ENCODE measurements around the gene SYNGAP1.

SYNGAP1 gene

DNA sequence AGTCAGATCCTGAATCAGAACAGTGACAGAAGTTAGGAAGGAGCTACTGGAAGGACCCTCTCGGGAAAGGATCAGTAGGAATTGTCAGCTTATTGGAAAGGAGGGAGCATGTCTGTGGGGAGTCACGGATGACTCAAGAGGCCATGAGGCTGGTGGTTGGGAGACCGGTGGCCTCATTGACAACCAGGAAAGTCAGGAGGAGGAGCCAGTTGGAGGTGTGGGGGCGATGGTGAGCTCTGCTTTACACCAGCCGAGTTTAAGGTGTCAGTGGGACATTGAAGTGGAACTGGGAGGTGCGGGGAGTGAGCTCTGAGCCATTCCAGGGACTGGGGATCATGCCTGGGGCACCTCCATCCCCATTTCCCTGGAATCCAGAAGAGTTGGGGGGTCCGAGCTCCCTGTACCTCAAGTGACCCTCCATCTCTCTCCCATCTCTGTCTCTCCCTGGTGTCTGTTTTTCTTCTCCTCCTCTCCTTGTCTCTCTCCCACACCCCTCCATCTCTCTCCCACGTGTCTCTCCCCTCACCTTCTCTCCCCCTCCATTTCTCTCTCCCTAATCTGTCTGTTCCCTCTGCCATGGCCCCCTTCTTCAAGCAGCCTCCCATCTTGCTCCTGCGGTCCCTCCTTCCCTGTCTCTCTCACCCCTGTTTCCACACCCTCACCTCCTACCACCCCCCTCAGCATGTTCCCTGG lies 20.2 kb downstream of the SYNGAP1 start:
- H3K4me2 ChIP-seq (ENCODE audit: low read length), result no peak overlapping the region
- no peaks in the 10 kb centered on the region for H4K20me1 ChIP-seq (ENCODE audit: insufficient read depth, low read length)
- no peak overlapping the region for H3K4me3 ChIP-seq (ENCODE audit: low read length)
- TF ChIP-seq EZH2phosphoT487 (IDR thresholded peaks at IDR 0.05; ENCODE audit: low read depth), result no peak
- TF ChIP-seq, protein P1, sequence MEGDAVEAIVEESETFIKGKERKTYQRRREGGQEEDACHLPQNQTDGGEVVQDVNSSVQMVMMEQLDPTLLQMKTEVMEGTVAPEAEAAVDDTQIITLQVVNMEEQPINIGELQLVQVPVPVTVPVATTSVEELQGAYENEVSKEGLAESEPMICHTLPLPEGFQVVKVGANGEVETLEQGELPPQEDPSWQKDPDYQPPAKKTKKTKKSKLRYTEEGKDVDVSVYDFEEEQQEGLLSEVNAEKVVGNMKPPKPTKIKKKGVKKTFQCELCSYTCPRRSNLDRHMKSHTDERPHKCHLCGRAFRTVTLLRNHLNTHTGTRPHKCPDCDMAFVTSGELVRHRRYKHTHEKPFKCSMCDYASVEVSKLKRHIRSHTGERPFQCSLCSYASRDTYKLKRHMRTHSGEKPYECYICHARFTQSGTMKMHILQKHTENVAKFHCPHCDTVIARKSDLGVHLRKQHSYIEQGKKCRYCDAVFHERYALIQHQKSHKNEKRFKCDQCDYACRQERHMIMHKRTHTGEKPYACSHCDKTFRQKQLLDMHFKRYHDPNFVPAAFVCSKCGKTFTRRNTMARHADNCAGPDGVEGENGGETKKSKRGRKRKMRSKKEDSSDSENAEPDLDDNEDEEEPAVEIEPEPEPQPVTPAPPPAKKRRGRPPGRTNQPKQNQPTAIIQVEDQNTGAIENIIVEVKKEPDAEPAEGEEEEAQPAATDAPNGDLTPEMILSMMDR (IDR thresholded peaks at IDR 0.05; ENCODE audit: low read depth, low read length), result no peak
- H3K36me3 ChIP-seq (replicated peaks; ENCODE audit: low read depth, low read length), result no peaks in the 10 kb centered on the region
- no peak overlapping the region for H3K9ac ChIP-seq (ENCODE audit: low read length)
- no peaks in the 10 kb centered on the region for H3K9me3 ChIP-seq (ENCODE audit: insufficient read depth, low read length)
- H3K79me2 ChIP-seq (ENCODE audit: low read length), result no peaks in the 10 kb centered on the region
- H3K4me1 ChIP-seq (ENCODE audit: low read length), result no peaks in the 10 kb centered on the region
- H3K27ac ChIP-seq (ENCODE audit: low read length), result no peak overlapping the region
- H2AFZ ChIP-seq (ENCODE audit: low read depth, low read length), result no peak overlapping the region
- no peaks in the 10 kb centered on the region for H3K27me3 ChIP-seq (ENCODE audit: low read depth, low read length)

GRCh38 chr6:33440649-33441309 lies 20.9 kb downstream of the SYNGAP1 start:
- H2AFZ ChIP-seq (ENCODE audit: low read depth, low read length), result no peak overlapping the region
- no peaks in the 10 kb centered on the region for H3K9me3 ChIP-seq (ENCODE audit: insufficient read depth, low read length)
- no peak overlapping the region for H3K27ac ChIP-seq (ENCODE audit: low read length)
- H3K27me3 ChIP-seq (ENCODE audit: low read depth, low read length), result no peaks in the 10 kb centered on the region
- H3K4me1 ChIP-seq (ENCODE audit: low read length), result no peaks in the 10 kb centered on the region
- no peak overlapping the region for H3K4me3 ChIP-seq (ENCODE audit: low read length)
- H4K20me1 ChIP-seq (ENCODE audit: insufficient read depth, low read length), result no peaks in the 10 kb centered on the region
- H3K4me2 ChIP-seq (ENCODE audit: low read length), result no peak overlapping the region
- TF ChIP-seq, protein P1 (IDR thresholded peaks at IDR 0.05; ENCODE audit: low read depth, low read length), result no peak
- no peak for TF ChIP-seq EZH2phosphoT487 (IDR thresholded peaks at IDR 0.05; ENCODE audit: low read depth)
- H3K36me3 ChIP-seq (replicated peaks; ENCODE audit: low read depth, low read length), result no peaks in the 10 kb centered on the region
- no peaks in the 10 kb centered on the region for H3K79me2 ChIP-seq (ENCODE audit: low read length)
- H3K9ac ChIP-seq (ENCODE audit: low read length), result no peak overlapping the region

DNA sequence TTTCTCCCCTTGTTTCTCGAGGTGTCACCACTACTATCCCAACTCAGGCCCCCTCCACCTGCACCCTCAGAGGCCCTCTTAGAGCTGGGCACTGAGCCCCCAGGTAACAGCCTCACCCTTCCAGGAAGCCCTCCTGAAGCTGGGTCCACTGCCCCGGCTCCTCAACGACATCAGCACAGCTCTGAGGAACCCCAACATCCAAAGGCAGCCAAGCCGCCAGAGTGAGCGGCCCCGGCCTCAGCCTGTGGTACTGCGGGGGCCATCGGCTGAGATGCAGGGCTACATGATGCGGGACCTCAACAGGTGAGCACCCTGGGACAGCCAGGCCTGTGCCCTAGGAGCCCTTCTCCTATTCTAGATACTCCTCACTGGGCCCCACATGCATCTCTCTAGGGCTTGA lies 21.6 kb downstream of the SYNGAP1 start:
- no peak for TF ChIP-seq EZH2phosphoT487 (IDR thresholded peaks at IDR 0.05; ENCODE audit: low read depth)
- TF ChIP-seq, protein P1 (IDR thresholded peaks at IDR 0.05; ENCODE audit: low read depth, low read length), result no peak
- H4K20me1 ChIP-seq (ENCODE audit: insufficient read depth, low read length), result no peaks in the 10 kb centered on the region
- no peak overlapping the region for H3K4me2 ChIP-seq (ENCODE audit: low read length)
- H3K36me3 ChIP-seq (replicated peaks; ENCODE audit: low read depth, low read length), result no peaks in the 10 kb centered on the region
- no peak overlapping the region for H3K27ac ChIP-seq (ENCODE audit: low read length)
- H3K9me3 ChIP-seq (ENCODE audit: insufficient read depth, low read length), result no peaks in the 10 kb centered on the region
- no peak overlapping the region for H2AFZ ChIP-seq (ENCODE audit: low read depth, low read length)
- H3K4me1 ChIP-seq (ENCODE audit: low read length), result no peaks in the 10 kb centered on the region
- H3K79me2 ChIP-seq (ENCODE audit: low read length), result no peaks in the 10 kb centered on the region
- no peak overlapping the region for H3K9ac ChIP-seq (ENCODE audit: low read length)
- no peaks in the 10 kb centered on the region for H3K27me3 ChIP-seq (ENCODE audit: low read depth, low read length)
- no peak overlapping the region for H3K4me3 ChIP-seq (ENCODE audit: low read length)

GRCh38 chr6:33442283-33442682 lies 22.4 kb downstream of the SYNGAP1 start:
- Histone ChIP-seq H3K9ac (ENCODE audit: low read length) (no peak overlapping the region), H3K4me2 (ENCODE audit: low read length) (no peak overlapping the region), H3K79me2 (ENCODE audit: low read length) (no peaks in the 10 kb centered on the region), H2AFZ (ENCODE audit: low read depth, low read length) (no peak overlapping the region), H3K9me3 (ENCODE audit: insufficient read depth, low read length) (no peaks in the 10 kb centered on the region), H3K4me3 (ENCODE audit: low read length) (no peak overlapping the region), H3K4me1 (ENCODE audit: low read length) (no peaks in the 10 kb centered on the region), H3K36me3 (replicated peaks; ENCODE audit: low read depth, low read length) (no peaks in the 10 kb centered on the region), H3K27me3 (ENCODE audit: low read depth, low read length) (no peaks in the 10 kb centered on the region), H3K27ac (ENCODE audit: low read length) (no peak overlapping the region), H4K20me1 (ENCODE audit: insufficient read depth, low read length) (no peaks in the 10 kb centered on the region)
- TF ChIP-seq, protein P1 (IDR thresholded peaks at IDR 0.05; ENCODE audit: low read depth, low read length), result no peak
- TF ChIP-seq EZH2phosphoT487 (IDR thresholded peaks at IDR 0.05; ENCODE audit: low read depth), result no peak

Measured in OCI-LY3 (cell line).